ENCODE measurements around the gene PLGRKT.

The PLGRKT gene

GRCh38 chr9:5382479-5382878, 55.2 kb downstream of the PLGRKT start:
- TF ChIP-seq EZH2phosphoT487 (IDR thresholded peaks at IDR 0.05; ENCODE audit: borderline replicate concordance, low read length) (no peak), CTCF (IDR thresholded peaks at IDR 0.05; ENCODE audit: low read depth, low read length, poor library complexity, severe bottlenecking) (no peak)
- Histone ChIP-seq H3K9me2 (replicated peaks; ENCODE audit: control insufficient read depth, low read length) (no peaks in the 10 kb centered on the region), H3K79me2 (ENCODE audit: control insufficient read depth, low read length) (no peaks in the 10 kb centered on the region)

GRCh38 chr9:5375790-5376477, 61.8 kb downstream of the PLGRKT start:
- Histone ChIP-seq H3K4me3 (ENCODE audit: low read length) (no peak overlapping the region), H3K36me3 (ENCODE audit: control insufficient read depth, low read length) (no peaks in the 10 kb centered on the region), H3K79me2 (ENCODE audit: control insufficient read depth, low read length) (no peaks in the 10 kb centered on the region), H3F3A (ENCODE audit: control insufficient read depth, insufficient read depth) (no peaks in the 10 kb centered on the region), H3K27ac (ENCODE audit: low read depth, low read length) (no peak overlapping the region), H3K4me2 (ENCODE audit: low read length) (no peak overlapping the region), H3K9me3 (ENCODE audit: control insufficient read depth, insufficient read depth, low read length) (no peaks in the 10 kb centered on the region), H3K9me2 (replicated peaks; ENCODE audit: control insufficient read depth, low read length) (no peaks in the 10 kb centered on the region), H3K4me1 (ENCODE audit: control insufficient read depth, low read length) (no peaks in the 10 kb centered on the region), H4K20me1 (ENCODE audit: control insufficient read depth, insufficient read depth, low read depth, low read length) (no peaks in the 10 kb centered on the region), H3K27me3 (ENCODE audit: control insufficient read depth, low read length) (no peaks in the 10 kb centered on the region)
- TF ChIP-seq EZH2phosphoT487 (IDR thresholded peaks at IDR 0.05; ENCODE audit: borderline replicate concordance, low read length) (no peak), CTCF (IDR thresholded peaks at IDR 0.05; ENCODE audit: low read depth, low read length, poor library complexity, severe bottlenecking) (no peak)

More at GRCh38 chr9:5382479-5382878, 55.2 kb downstream of the PLGRKT start:
- Histone ChIP-seq H3K4me3 (ENCODE audit: low read length) (no peak overlapping the region), H3K4me2 (ENCODE audit: low read length) (no peak overlapping the region), H3K36me3 (ENCODE audit: control insufficient read depth, low read length) (no peaks in the 10 kb centered on the region), H4K20me1 (ENCODE audit: control insufficient read depth, insufficient read depth, low read depth, low read length) (no peaks in the 10 kb centered on the region), H3F3A (ENCODE audit: control insufficient read depth, insufficient read depth) (no peaks in the 10 kb centered on the region), H3K27ac (ENCODE audit: low read depth, low read length) (no peak overlapping the region), H3K9me3 (ENCODE audit: control insufficient read depth, insufficient read depth, low read length) (no peaks in the 10 kb centered on the region), H3K4me1 (ENCODE audit: control insufficient read depth, low read length) (peaks cover 8% of the 10 kb centered on the region), H3K27me3 (ENCODE audit: control insufficient read depth, low read length) (no peaks in the 10 kb centered on the region)

- no peak overlapping the region for H3K27ac ChIP-seq (ENCODE audit: low read depth, low read length)
- no peaks in the 10 kb centered on the region for H3K27me3 ChIP-seq (ENCODE audit: control insufficient read depth, low read length)
- H4K20me1 ChIP-seq (ENCODE audit: control insufficient read depth, insufficient read depth, low read depth, low read length), result no peaks in the 10 kb centered on the region
- TF ChIP-seq CTCF (IDR thresholded peaks at IDR 0.05; ENCODE audit: low read depth, low read length, poor library complexity, severe bottlenecking) (no peak), EZH2phosphoT487 (IDR thresholded peaks at IDR 0.05; ENCODE audit: borderline replicate concordance, low read length) (no peak)
- no peaks in the 10 kb centered on the region for H3K79me2 ChIP-seq (ENCODE audit: control insufficient read depth, low read length)
- no peaks in the 10 kb centered on the region for H3K36me3 ChIP-seq (ENCODE audit: control insufficient read depth, low read length)
- H3K9me2 ChIP-seq (replicated peaks; ENCODE audit: control insufficient read depth, low read length), result no peaks in the 10 kb centered on the region
- H3F3A ChIP-seq (ENCODE audit: control insufficient read depth, insufficient read depth), result no peaks in the 10 kb centered on the region
- no peaks in the 10 kb centered on the region for H3K9me3 ChIP-seq (ENCODE audit: control insufficient read depth, insufficient read depth, low read length)
- H3K4me2 ChIP-seq (ENCODE audit: low read length), result no peak overlapping the region
- H3K4me3 ChIP-seq (ENCODE audit: low read length), result no peak overlapping the region
- no peaks in the 10 kb centered on the region for H3K4me1 ChIP-seq (ENCODE audit: control insufficient read depth, low read length)
Measured at GRCh38 chr9:5375091-5375490, 62.6 kb downstream of the PLGRKT start.

All from DOHH2 (cell line).